ENCODE data around the gene RTTN. TPM values are rescaled to one million over a fixed set of nuclear protein-coding genes. Genes with fewer than 3 reads are reported as not detected.

Gene RTTN
- polyA plus RNA-seq, 1 of the 3 experiments (the other 2 are of a cell fraction), result 4.7 TPM

DNA sequence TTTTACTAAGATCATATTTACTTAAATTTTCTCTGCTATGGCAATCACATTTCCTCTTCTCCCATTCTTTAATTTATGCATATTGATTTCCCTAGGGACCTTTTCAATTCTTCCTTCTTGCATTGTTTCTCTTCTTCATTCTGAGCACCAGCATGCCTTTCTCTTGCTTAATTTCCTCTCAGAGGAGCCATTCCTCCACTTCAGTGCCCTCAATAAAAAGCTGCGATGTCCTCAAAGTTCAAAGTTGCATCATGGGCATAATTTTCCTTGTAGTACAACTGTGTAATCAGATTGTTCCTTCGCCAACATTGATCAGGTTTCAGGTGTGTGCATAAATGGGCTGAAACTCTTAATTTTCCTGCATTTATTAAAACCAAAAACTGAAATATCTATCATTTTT, 236.0 kb downstream of the RTTN start:
- no peaks in the 10 kb centered on the region for H3K27me3 ChIP-seq (ENCODE audit: insufficient read depth)
- H3K4me1 ChIP-seq (ENCODE audit: control insufficient read depth in 1 of 2, insufficient read depth in 2 of 2, low read depth in 1 of 2, low read length in 1 of 2), result peaks cover 0 to 3% of the 10 kb centered on the region in 2 experiments; a peak in 1 of 4 replicates
- WGBS (ENCODE audit: low lambda C conversion rate), result 87% methylated on average over 2 of the region's 2 CpGs
- no peak for DNase-seq
- no peaks in the 10 kb centered on the region for H3F3A ChIP-seq (replicated peaks; ENCODE audit: insufficient read depth)
- H3K4me3 ChIP-seq (ENCODE audit: low read depth in 2 of 2, low read length in 1 of 2), result no peak overlapping the region
- H3K9ac ChIP-seq, result no peak overlapping the region
- no peaks in the 10 kb centered on the region for H3K9me2 ChIP-seq
- TF ChIP-seq SIN3A (IDR thresholded peaks at IDR 0.05; ENCODE audit: borderline replicate concordance, low read depth, low read length) (no peak), GABPA (IDR thresholded peaks at IDR 0.05; ENCODE audit: low read depth) (no peak), GATA2 (CRISPR knock-in tag; IDR thresholded peaks at IDR 0.05) (no peak), NFIC (IDR thresholded peaks at IDR 0.05; ENCODE audit: borderline replicate concordance) (no peak)
- TF ChIP-seq, protein P1, sequence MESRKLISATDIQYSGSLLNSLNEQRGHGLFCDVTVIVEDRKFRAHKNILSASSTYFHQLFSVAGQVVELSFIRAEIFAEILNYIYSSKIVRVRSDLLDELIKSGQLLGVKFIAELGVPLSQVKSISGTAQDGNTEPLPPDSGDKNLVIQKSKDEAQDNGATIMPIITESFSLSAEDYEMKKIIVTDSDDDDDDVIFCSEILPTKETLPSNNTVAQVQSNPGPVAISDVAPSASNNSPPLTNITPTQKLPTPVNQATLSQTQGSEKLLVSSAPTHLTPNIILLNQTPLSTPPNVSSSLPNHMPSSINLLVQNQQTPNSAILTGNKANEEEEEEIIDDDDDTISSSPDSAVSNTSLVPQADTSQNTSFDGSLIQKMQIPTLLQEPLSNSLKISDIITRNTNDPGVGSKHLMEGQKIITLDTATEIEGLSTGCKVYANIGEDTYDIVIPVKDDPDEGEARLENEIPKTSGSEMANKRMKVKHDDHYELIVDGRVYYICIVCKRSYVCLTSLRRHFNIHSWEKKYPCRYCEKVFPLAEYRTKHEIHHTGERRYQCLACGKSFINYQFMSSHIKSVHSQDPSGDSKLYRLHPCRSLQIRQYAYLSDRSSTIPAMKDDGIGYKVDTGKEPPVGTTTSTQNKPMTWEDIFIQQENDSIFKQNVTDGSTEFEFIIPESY (IDR thresholded peaks at IDR 0.05; ENCODE audit: borderline replicate concordance, low read depth), result no peak
- TF ChIP-seq, protein P2, sequence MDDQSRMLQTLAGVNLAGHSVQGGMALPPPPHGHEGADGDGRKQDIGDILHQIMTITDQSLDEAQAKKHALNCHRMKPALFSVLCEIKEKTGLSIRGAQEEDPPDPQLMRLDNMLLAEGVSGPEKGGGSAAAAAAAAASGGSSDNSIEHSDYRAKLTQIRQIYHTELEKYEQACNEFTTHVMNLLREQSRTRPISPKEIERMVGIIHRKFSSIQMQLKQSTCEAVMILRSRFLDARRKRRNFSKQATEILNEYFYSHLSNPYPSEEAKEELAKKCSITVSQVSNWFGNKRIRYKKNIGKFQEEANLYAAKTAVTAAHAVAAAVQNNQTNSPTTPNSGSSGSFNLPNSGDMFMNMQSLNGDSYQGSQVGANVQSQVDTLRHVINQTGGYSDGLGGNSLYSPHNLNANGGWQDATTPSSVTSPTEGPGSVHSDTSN (IDR thresholded peaks at IDR 0.05), result no peak
- H3K9me3 ChIP-seq, result peaks cover 4% of the 10 kb centered on the region; the same call in 1 of the 2 replicates
- CTCF ChIA-PET, result no interaction called here
- H4K20me1 ChIP-seq (ENCODE audit: insufficient read depth), result no peaks in the 10 kb centered on the region
- H3K4me2 ChIP-seq, result no peak overlapping the region
- no peaks in the 10 kb centered on the region for H3K79me2 ChIP-seq (ENCODE audit: insufficient read depth)
- peaks cover 0 to 4% of the 10 kb centered on the region in 2 experiments for H3K36me3 ChIP-seq (replicated peaks in 1 of 2; ENCODE audit: control insufficient read depth in 1 of 2, insufficient read depth in 2 of 2, low read length in 1 of 2)
- no peak overlapping the region for H3K27ac ChIP-seq (ENCODE audit: low read depth in 2 of 2, low read length in 1 of 2)
- POLR2A ChIA-PET, result no interaction called here
- no peak overlapping the region for H2AFZ ChIP-seq (ENCODE audit: low read depth)

DNA sequence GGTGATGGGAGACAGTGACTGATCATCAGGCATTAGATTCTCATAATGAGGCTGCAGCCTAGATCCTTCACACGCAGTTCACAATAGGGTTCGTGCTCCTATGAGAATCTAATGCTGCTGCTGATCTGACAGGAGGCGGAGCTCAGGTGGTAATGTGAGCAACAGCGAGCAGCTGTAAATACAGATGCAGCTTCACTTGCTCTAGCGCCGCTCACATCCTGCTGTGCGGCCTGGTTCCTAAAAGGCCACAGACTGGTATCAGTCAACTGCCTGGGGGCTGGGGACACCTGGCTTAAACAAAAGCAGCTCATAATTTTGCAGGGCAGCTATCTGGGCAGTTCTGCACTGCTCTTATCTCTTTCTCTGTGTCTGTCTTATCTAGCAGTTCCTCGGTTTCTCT, 237.4 kb downstream of the RTTN start:
- Histone ChIP-seq H3K79me2 (ENCODE audit: insufficient read depth) (no peaks in the 10 kb centered on the region), H3K27me3 (ENCODE audit: insufficient read depth) (no peaks in the 10 kb centered on the region), H2AFZ (ENCODE audit: low read depth) (no peak overlapping the region), H3K4me2 (no peak overlapping the region), H3K9ac (no peak overlapping the region), H3K36me3 (replicated peaks in 1 of 2; ENCODE audit: control insufficient read depth in 1 of 2, insufficient read depth in 2 of 2, low read length in 1 of 2) (peaks cover 0 to 4% of the 10 kb centered on the region in 2 experiments), H4K20me1 (ENCODE audit: insufficient read depth) (no peaks in the 10 kb centered on the region), H3F3A (replicated peaks; ENCODE audit: insufficient read depth) (no peaks in the 10 kb centered on the region), H3K9me3 (peaks cover 4% of the 10 kb centered on the region; the same call in 1 of the 2 replicates), H3K9me2 (no peaks in the 10 kb centered on the region), H3K4me1 (ENCODE audit: control insufficient read depth in 1 of 2, insufficient read depth in 2 of 2, low read depth in 1 of 2, low read length in 1 of 2) (peaks cover 0 to 3% of the 10 kb centered on the region in 2 experiments; a peak in 1 of 4 replicates), H3K27ac (ENCODE audit: low read depth in 2 of 2, low read length in 1 of 2) (peak overlapping the region in 1 of 2 experiments; percentile 67; a peak in 1 of 4 replicates), H3K4me3 (ENCODE audit: low read depth in 2 of 2, low read length in 1 of 2) (no peak overlapping the region)
- CTCF ChIA-PET, result interaction anchor here (0.6 to 1.4 kb wide), 3 partner anchors 12 to 1121 kb away, joined by 3 read pairs; no protein-coding TSS in a partner anchor
- WGBS (ENCODE audit: low lambda C conversion rate), result 83% methylated on average over 8 of the region's 8 CpGs
- TF ChIP-seq YY1 (IDR thresholded peaks at IDR 0.05; ENCODE audit: low read depth) (no peak), POLR2AphosphoS5 (IDR thresholded peaks at IDR 0.05; ENCODE audit: low read depth, low read length) (no peak), EP300 (IDR thresholded peaks at IDR 0.05; ENCODE audit: borderline replicate concordance in 1 of 2, low read depth in 1 of 2, low read length in 1 of 2) (peak in 1 of 2 experiments; percentile 74; a peak in 2 of 4 replicates), RCOR1 (IDR thresholded peaks at IDR 0.05; ENCODE audit: low read length) (peak; percentile 69), MXI1 (IDR thresholded peaks at IDR 0.05; ENCODE audit: low read depth, low read length) (no peak), ELF1 (IDR thresholded peaks at IDR 0.05) (no peak), CHD2 (IDR thresholded peaks at IDR 0.05; ENCODE audit: low read length, partially characterized antibody) (peak; percentile 19), TEAD4 (IDR thresholded peaks at IDR 0.05; ENCODE audit: borderline replicate concordance, insufficient read depth) (no peak), GATA2 (CRISPR knock-in tag; IDR thresholded peaks at IDR 0.05) (peak; percentile 63; the same call in 1 of the 2 replicates), RXRA (IDR thresholded peaks at IDR 0.05; ENCODE audit: borderline replicate concordance, low read depth) (no peak), NFIC (IDR thresholded peaks at IDR 0.05; ENCODE audit: borderline replicate concordance) (no peak)
- TF ChIP-seq, protein P3, sequence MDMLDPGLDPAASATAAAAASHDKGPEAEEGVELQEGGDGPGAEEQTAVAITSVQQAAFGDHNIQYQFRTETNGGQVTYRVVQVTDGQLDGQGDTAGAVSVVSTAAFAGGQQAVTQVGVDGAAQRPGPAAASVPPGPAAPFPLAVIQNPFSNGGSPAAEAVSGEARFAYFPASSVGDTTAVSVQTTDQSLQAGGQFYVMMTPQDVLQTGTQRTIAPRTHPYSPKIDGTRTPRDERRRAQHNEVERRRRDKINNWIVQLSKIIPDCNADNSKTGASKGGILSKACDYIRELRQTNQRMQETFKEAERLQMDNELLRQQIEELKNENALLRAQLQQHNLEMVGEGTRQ (IDR thresholded peaks at IDR 0.05; ENCODE audit: borderline replicate concordance, low read depth, low read length), result no peak
- TF ChIP-seq, protein P4, sequence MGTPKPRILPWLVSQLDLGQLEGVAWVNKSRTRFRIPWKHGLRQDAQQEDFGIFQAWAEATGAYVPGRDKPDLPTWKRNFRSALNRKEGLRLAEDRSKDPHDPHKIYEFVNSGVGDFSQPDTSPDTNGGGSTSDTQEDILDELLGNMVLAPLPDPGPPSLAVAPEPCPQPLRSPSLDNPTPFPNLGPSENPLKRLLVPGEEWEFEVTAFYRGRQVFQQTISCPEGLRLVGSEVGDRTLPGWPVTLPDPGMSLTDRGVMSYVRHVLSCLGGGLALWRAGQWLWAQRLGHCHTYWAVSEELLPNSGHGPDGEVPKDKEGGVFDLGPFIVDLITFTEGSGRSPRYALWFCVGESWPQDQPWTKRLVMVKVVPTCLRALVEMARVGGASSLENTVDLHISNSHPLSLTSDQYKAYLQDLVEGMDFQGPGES (IDR thresholded peaks at IDR 0.05; ENCODE audit: low read depth, low read length), result no peak
- TF ChIP-seq, protein P5, sequence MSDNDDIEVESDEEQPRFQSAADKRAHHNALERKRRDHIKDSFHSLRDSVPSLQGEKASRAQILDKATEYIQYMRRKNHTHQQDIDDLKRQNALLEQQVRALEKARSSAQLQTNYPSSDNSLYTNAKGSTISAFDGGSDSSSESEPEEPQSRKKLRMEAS (IDR thresholded peaks at IDR 0.05; ENCODE audit: low read depth), result no peak
- peak; percentile 28 for DNase-seq
- POLR2A ChIA-PET, result interaction anchor here (1.1 kb wide), 1 partner anchor 13 kb away, joined by 3 read pairs; no protein-coding TSS in a partner anchor

All from SK-N-SH (cell line).